HepG2 (cell line): Measurements from ENCODE around the gene DYNC2I2. TPM values are rescaled to one million over a fixed set of nuclear protein-coding genes. Genes with fewer than 3 reads are reported as not detected.

Experiments used
- ADNP ChIP-seq: sonication (generic); formaldehyde crosslinking; IDR thresholded peaks from 2 replicates; pipeline ENCODE4 v1.4.0; 2020; ENCODE audit warnings: missing genetic modification reagents
- FOXK2 ChIP-seq: fragments of 450-650 bp; IDR thresholded peaks from 2 replicates; pipeline ENCODE4 v1.6.1; 2016
- JUND ChIP-seq: sonication (generic); formaldehyde crosslinking; IDR thresholded peaks from 2 replicates; pipeline ENCODE4 v1.8.0; 2022; ENCODE audit warnings: mild to moderate bottlenecking, missing genetic modification reagents
- KDM5A ChIP-seq: fragments of 200-600 bp; sonication (generic); IDR thresholded peaks from 2 replicates; pipeline ENCODE4 v1.7.0; 2018; ENCODE audit warnings: antibody characterized with exemption, mild to moderate bottlenecking, low read length, borderline replicate concordance
- MAFF ChIP-seq: IDR thresholded peaks from 2 replicates; pipeline ENCODE4 v1.6.1; 2011; ENCODE audit warnings: low read depth, low read length, improper control_type of control experiment
- NAIF1 ChIP-seq: sonication (generic); formaldehyde crosslinking; IDR thresholded peaks from 2 replicates; pipeline ENCODE4 v1.5.0; 2020; ENCODE audit warnings: mild to moderate bottlenecking, missing genetic modification reagents, borderline replicate concordance
- RNF219 ChIP-seq: sonication (generic); formaldehyde crosslinking; IDR thresholded peaks from 2 replicates; pipeline ENCODE4 v1.5.0; 2020; ENCODE audit warnings: mild to moderate bottlenecking, missing genetic modification reagents
- SOX6 ChIP-seq, 2 experiments: fragments of 450-650 bp in 1 of 2; sonication (generic) in 1 of 2; formaldehyde crosslinking in 1 of 2; IDR thresholded peaks; 2 replicates each; pipeline versions ENCODE4 v1.4.0 to v1.6.1; 2017 to 2020; ENCODE audit warnings: antibody characterized with exemption in 1 of 2, mild to moderate bottlenecking in 1 of 2, missing genetic modification reagents in 1 of 2
- TMF1 ChIP-seq: sonication (generic); formaldehyde crosslinking; IDR thresholded peaks from 2 replicates; pipeline ENCODE4 v1.8.1; 2022; ENCODE audit warnings: low read depth, missing genetic modification reagents
- ZNF17 ChIP-seq: sonication (generic); formaldehyde crosslinking; IDR thresholded peaks from 2 replicates; pipeline ENCODE4 v1.5.0; 2020; ENCODE audit warnings: mild to moderate bottlenecking, missing genetic modification reagents
- ZNF24 ChIP-seq: fragments of 450-650 bp; IDR thresholded peaks from 2 replicates; pipeline ENCODE4 v1.6.1; 2017; ENCODE audit warnings: antibody characterized with exemption, mild to moderate bottlenecking
- ZSCAN25 ChIP-seq: sonication (generic); formaldehyde crosslinking; IDR thresholded peaks from 2 replicates; pipeline ENCODE4 v1.8.0; 2022; ENCODE audit warnings: mild to moderate bottlenecking, missing genetic modification reagents
- polyA plus RNA-seq, 8 experiments: library from polyadenylated mRNA; depleted of rRNA in 3 of 8; stranded (reverse) in 7 of 8; unstranded in 1 of 8; fragments of >200 nt; fragmentation: Illumina TruSeq in 4 of 8; extraction: Trizol in 4 of 8; gene quantifications; 2 replicates each; pipeline versions ENCODE4 v1.2.1 to v1.2.3, GENCODE V29; 2011 to 2016; ENCODE audit warnings: low read depth in 4 of 8, missing spikeins in 1 of 8, mixed read lengths in 1 of 8; ENCODE audit not compliant: insufficient read depth in 1 of 8
- total RNA-seq, 5 experiments: library from RNA; depleted of rRNA; stranded (reverse); fragments of >200 nt; fragmentation: Illumina TruSeq; extraction: Trizol; gene quantifications; 2 replicates each; pipeline ENCODE4 v1.2.3, GENCODE V29; 2016; ENCODE audit warnings: low read depth in 1 of 5
- TF ChIP-seq, protein P1 (sequence below): sonication (generic); formaldehyde crosslinking; IDR thresholded peaks from 2 replicates; pipeline ENCODE4 v1.8.0; 2022; ENCODE audit warnings: mild to moderate bottlenecking, missing genetic modification reagents, moderate library complexity
- TF ChIP-seq, protein P2 (sequence below): conservative IDR thresholded peaks from 2 replicates; pipeline ENCODE4 v1.6.1; 2018; ENCODE audit warnings: missing genetic modification reagents
- TF ChIP-seq, protein P3 (sequence below): sonication (generic); formaldehyde crosslinking; IDR thresholded peaks from 2 replicates; pipeline ENCODE4 v1.4.0; 2020; ENCODE audit warnings: mild to moderate bottlenecking, missing genetic modification reagents, borderline replicate concordance
- TF ChIP-seq, protein P4 (sequence below): sonication (generic); formaldehyde crosslinking; IDR thresholded peaks from 2 replicates; pipeline ENCODE4 v1.9.0; 2021; ENCODE audit warnings: missing genetic modification reagents, mild to moderate bottlenecking, borderline replicate concordance

The DYNC2I2 gene
- total and polyA plus RNA-seq, 2 of the 13 experiments (the other 11 are each of a cell fraction or from before 2014, with no cell fraction given) = 13.7 to 40.2 TPM

- TF ChIP-seq TMF1 (0 out of 2 replicates have a peak, but pooled peaks have one; percentile 27), ZNF24 (no peak), KDM5A (no peak), SOX6 (IDR thresholded peaks at IDR 0.05) (no peak), SOX6 (CRISPR knock-in tag; IDR thresholded peaks at IDR 0.05) (0 out of 2 replicates have a peak, but pooled peaks have one; percentile 2), ZSCAN25 (CRISPR knock-in tag) (no peak), JUND (peak; percentile 98), FOXK2 (no peak), MAFF (no peak), ZNF17 (CRISPR knock-in tag) (no peak), NAIF1 (no peak), RNF219 (CRISPR knock-in tag) (no peak), ADNP (no peak)
- TF ChIP-seq, protein P1, sequence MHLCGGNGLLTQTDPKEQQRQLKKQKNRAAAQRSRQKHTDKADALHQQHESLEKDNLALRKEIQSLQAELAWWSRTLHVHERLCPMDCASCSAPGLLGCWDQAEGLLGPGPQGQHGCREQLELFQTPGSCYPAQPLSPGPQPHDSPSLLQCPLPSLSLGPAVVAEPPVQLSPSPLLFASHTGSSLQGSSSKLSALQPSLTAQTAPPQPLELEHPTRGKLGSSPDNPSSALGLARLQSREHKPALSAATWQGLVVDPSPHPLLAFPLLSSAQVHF = no peak
- TF ChIP-seq, protein P2, sequence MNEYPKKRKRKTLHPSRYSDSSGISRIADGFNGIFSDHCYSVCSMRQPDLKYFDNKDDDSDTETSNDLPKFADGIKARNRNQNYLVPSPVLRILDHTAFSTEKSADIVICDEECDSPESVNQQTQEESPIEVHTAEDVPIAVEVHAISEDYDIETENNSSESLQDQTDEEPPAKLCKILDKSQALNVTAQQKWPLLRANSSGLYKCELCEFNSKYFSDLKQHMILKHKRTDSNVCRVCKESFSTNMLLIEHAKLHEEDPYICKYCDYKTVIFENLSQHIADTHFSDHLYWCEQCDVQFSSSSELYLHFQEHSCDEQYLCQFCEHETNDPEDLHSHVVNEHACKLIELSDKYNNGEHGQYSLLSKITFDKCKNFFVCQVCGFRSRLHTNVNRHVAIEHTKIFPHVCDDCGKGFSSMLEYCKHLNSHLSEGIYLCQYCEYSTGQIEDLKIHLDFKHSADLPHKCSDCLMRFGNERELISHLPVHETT (CRISPR knock-in tag) = no peak
- TF ChIP-seq, protein P3, sequence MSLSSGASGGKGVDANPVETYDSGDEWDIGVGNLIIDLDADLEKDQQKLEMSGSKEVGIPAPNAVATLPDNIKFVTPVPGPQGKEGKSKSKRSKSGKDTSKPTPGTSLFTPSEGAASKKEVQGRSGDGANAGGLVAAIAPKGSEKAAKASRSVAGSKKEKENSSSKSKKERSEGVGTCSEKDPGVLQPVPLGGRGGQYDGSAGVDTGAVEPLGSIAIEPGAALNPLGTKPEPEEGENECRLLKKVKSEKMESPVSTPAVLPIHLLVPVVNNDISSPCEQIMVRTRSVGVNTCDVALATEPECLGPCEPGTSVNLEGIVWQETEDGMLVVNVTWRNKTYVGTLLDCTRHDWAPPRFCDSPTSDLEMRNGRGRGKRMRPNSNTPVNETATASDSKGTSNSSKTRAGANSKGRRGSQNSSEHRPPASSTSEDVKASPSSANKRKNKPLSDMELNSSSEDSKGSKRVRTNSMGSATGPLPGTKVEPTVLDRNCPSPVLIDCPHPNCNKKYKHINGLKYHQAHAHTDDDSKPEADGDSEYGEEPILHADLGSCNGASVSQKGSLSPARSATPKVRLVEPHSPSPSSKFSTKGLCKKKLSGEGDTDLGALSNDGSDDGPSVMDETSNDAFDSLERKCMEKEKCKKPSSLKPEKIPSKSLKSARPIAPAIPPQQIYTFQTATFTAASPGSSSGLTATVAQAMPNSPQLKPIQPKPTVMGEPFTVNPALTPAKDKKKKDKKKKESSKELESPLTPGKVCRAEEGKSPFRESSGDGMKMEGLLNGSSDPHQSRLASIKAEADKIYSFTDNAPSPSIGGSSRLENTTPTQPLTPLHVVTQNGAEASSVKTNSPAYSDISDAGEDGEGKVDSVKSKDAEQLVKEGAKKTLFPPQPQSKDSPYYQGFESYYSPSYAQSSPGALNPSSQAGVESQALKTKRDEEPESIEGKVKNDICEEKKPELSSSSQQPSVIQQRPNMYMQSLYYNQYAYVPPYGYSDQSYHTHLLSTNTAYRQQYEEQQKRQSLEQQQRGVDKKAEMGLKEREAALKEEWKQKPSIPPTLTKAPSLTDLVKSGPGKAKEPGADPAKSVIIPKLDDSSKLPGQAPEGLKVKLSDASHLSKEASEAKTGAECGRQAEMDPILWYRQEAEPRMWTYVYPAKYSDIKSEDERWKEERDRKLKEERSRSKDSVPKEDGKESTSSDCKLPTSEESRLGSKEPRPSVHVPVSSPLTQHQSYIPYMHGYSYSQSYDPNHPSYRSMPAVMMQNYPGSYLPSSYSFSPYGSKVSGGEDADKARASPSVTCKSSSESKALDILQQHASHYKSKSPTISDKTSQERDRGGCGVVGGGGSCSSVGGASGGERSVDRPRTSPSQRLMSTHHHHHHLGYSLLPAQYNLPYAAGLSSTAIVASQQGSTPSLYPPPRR (CRISPR knock-in tag) = no peak
- TF ChIP-seq, protein P4, sequence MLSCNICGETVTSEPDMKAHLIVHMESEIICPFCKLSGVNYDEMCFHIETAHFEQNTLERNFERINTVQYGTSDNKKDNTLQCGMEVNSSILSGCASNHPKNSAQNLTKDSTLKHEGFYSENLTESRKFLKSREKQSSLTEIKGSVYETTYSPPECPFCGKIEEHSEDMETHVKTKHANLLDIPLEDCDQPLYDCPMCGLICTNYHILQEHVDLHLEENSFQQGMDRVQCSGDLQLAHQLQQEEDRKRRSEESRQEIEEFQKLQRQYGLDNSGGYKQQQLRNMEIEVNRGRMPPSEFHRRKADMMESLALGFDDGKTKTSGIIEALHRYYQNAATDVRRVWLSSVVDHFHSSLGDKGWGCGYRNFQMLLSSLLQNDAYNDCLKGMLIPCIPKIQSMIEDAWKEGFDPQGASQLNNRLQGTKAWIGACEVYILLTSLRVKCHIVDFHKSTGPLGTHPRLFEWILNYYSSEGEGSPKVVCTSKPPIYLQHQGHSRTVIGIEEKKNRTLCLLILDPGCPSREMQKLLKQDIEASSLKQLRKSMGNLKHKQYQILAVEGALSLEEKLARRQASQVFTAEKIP = no peak
Observed at GRCh38 chr9:128635266-128636023, 21.2 kb downstream of the DYNC2I2 start (continued).
